ENCODE measurements around the gene STRA6.
"Not testable (repeated sequence)": the region's sequence is repeated elsewhere in the genome, so short reads cannot be mapped to it uniquely, and the experiment has no call there.

The STRA6 gene

GRCh38 chr15:74160390-74160789 lies 42.2 kb downstream of the STRA6 start:
- DNase-seq; H3K27me3 ChIP-seq (replicated peaks; ENCODE audit: control insufficient read depth, insufficient read depth, low read length, poor library complexity, severe bottlenecking); H3K4me1 ChIP-seq (ENCODE audit: control insufficient read depth, insufficient read depth, low read length, poor library complexity, severe bottlenecking); H3K36me3 ChIP-seq (ENCODE audit: control insufficient read depth, insufficient read depth, low read length); H3K9me3 ChIP-seq (ENCODE audit: control insufficient read depth, low read length); H3K27ac ChIP-seq (ENCODE audit: insufficient read depth, low read length, poor library complexity, severe bottlenecking); H3K4me3 ChIP-seq (ENCODE audit: insufficient read depth, low read depth, low read length, poor library complexity, severe bottlenecking): not testable (repeated sequence)

- H3K27ac ChIP-seq (ENCODE audit: insufficient read depth, low read length, poor library complexity, severe bottlenecking), result no peak overlapping the region
- no peaks in the 10 kb centered on the region for H3K36me3 ChIP-seq (ENCODE audit: control insufficient read depth, insufficient read depth, low read length)
- H3K4me1 ChIP-seq (ENCODE audit: control insufficient read depth, insufficient read depth, low read length, poor library complexity, severe bottlenecking), result no peaks in the 10 kb centered on the region
- H3K9me3 ChIP-seq (ENCODE audit: control insufficient read depth, low read length), result no peaks in the 10 kb centered on the region
- no peak overlapping the region for H3K4me3 ChIP-seq (ENCODE audit: insufficient read depth, low read depth, low read length, poor library complexity, severe bottlenecking)
- no peaks in the 10 kb centered on the region for H3K27me3 ChIP-seq (replicated peaks; ENCODE audit: control insufficient read depth, insufficient read depth, low read length, poor library complexity, severe bottlenecking)
- no peak for DNase-seq
Observed at GRCh38 chr15:74159773-74160172, 42.8 kb downstream of the STRA6 start.

- Histone ChIP-seq H3K27me3 (replicated peaks; ENCODE audit: control insufficient read depth, insufficient read depth, low read length, poor library complexity, severe bottlenecking) (no peaks in the 10 kb centered on the region), H3K27ac (ENCODE audit: insufficient read depth, low read length, poor library complexity, severe bottlenecking) (no peak overlapping the region), H3K9me3 (ENCODE audit: control insufficient read depth, low read length) (no peaks in the 10 kb centered on the region), H3K4me1 (ENCODE audit: control insufficient read depth, insufficient read depth, low read length, poor library complexity, severe bottlenecking) (no peaks in the 10 kb centered on the region), H3K4me3 (ENCODE audit: insufficient read depth, low read depth, low read length, poor library complexity, severe bottlenecking) (no peak overlapping the region), H3K36me3 (ENCODE audit: control insufficient read depth, insufficient read depth, low read length) (no peaks in the 10 kb centered on the region)
- no peak for DNase-seq
Observed at GRCh38 chr15:74158855-74159650, 43.5 kb downstream of the STRA6 start.

- Histone ChIP-seq H3K36me3 (ENCODE audit: control insufficient read depth, insufficient read depth, low read length) (no peaks in the 10 kb centered on the region), H3K4me1 (ENCODE audit: control insufficient read depth, insufficient read depth, low read length, poor library complexity, severe bottlenecking) (no peaks in the 10 kb centered on the region), H3K27me3 (replicated peaks; ENCODE audit: control insufficient read depth, insufficient read depth, low read length, poor library complexity, severe bottlenecking) (no peaks in the 10 kb centered on the region), H3K27ac (ENCODE audit: insufficient read depth, low read length, poor library complexity, severe bottlenecking) (no peak overlapping the region), H3K9me3 (ENCODE audit: control insufficient read depth, low read length) (no peaks in the 10 kb centered on the region), H3K4me3 (ENCODE audit: insufficient read depth, low read depth, low read length, poor library complexity, severe bottlenecking) (no peak overlapping the region)
- no peak for DNase-seq
Observed at GRCh38 chr15:74157868-74158827, 44.4 kb downstream of the STRA6 start.

- no peaks in the 10 kb centered on the region for H3K27me3 ChIP-seq (replicated peaks; ENCODE audit: control insufficient read depth, insufficient read depth, low read length, poor library complexity, severe bottlenecking)
- H3K36me3 ChIP-seq (ENCODE audit: control insufficient read depth, insufficient read depth, low read length), result no peaks in the 10 kb centered on the region
- H3K27ac ChIP-seq (ENCODE audit: insufficient read depth, low read length, poor library complexity, severe bottlenecking), result no peak overlapping the region
- no peak overlapping the region for H3K4me3 ChIP-seq (ENCODE audit: insufficient read depth, low read depth, low read length, poor library complexity, severe bottlenecking)
- no peak for DNase-seq
- no peaks in the 10 kb centered on the region for H3K4me1 ChIP-seq (ENCODE audit: control insufficient read depth, insufficient read depth, low read length, poor library complexity, severe bottlenecking)
- H3K9me3 ChIP-seq (ENCODE audit: control insufficient read depth, low read length), result no peaks in the 10 kb centered on the region
Observed at GRCh38 chr15:74156678-74157411, 45.7 kb downstream of the STRA6 start.

- no peak overlapping the region for H3K4me3 ChIP-seq (ENCODE audit: insufficient read depth, low read depth, low read length, poor library complexity, severe bottlenecking)
- no peak for DNase-seq
- H3K27me3 ChIP-seq (replicated peaks; ENCODE audit: control insufficient read depth, insufficient read depth, low read length, poor library complexity, severe bottlenecking), result peaks cover 3% of the 10 kb centered on the region
- H3K9me3 ChIP-seq (ENCODE audit: control insufficient read depth, low read length), result no peaks in the 10 kb centered on the region
- H3K27ac ChIP-seq (ENCODE audit: insufficient read depth, low read length, poor library complexity, severe bottlenecking), result no peak overlapping the region
- no peaks in the 10 kb centered on the region for H3K4me1 ChIP-seq (ENCODE audit: control insufficient read depth, insufficient read depth, low read length, poor library complexity, severe bottlenecking)
- no peaks in the 10 kb centered on the region for H3K36me3 ChIP-seq (ENCODE audit: control insufficient read depth, insufficient read depth, low read length)
Observed at GRCh38 chr15:74155766-74156417, 46.7 kb downstream of the STRA6 start.

GRCh38 chr15:74147051-74147450 lies 55.5 kb downstream of the STRA6 start:
- DNase-seq, result no peak
- H3K27me3 ChIP-seq (replicated peaks; ENCODE audit: control insufficient read depth, insufficient read depth, low read length, poor library complexity, severe bottlenecking), result peaks cover 3% of the 10 kb centered on the region
- H3K4me1 ChIP-seq (ENCODE audit: control insufficient read depth, insufficient read depth, low read length, poor library complexity, severe bottlenecking), result no peaks in the 10 kb centered on the region
- H3K27ac ChIP-seq (ENCODE audit: insufficient read depth, low read length, poor library complexity, severe bottlenecking), result no peak overlapping the region
- no peaks in the 10 kb centered on the region for H3K36me3 ChIP-seq (ENCODE audit: control insufficient read depth, insufficient read depth, low read length)
- H3K9me3 ChIP-seq (ENCODE audit: control insufficient read depth, low read length), result no peaks in the 10 kb centered on the region
- H3K4me3 ChIP-seq (ENCODE audit: insufficient read depth, low read depth, low read length, poor library complexity, severe bottlenecking), result no peak overlapping the region

GRCh38 chr15:74146277-74146800 lies 56.2 kb downstream of the STRA6 start:
- no peaks in the 10 kb centered on the region for H3K9me3 ChIP-seq (ENCODE audit: control insufficient read depth, low read length)
- H3K27me3 ChIP-seq (replicated peaks; ENCODE audit: control insufficient read depth, insufficient read depth, low read length, poor library complexity, severe bottlenecking), result peaks cover under 1% of the 10 kb centered on the region
- no peaks in the 10 kb centered on the region for H3K4me1 ChIP-seq (ENCODE audit: control insufficient read depth, insufficient read depth, low read length, poor library complexity, severe bottlenecking)
- no peaks in the 10 kb centered on the region for H3K36me3 ChIP-seq (ENCODE audit: control insufficient read depth, insufficient read depth, low read length)
- DNase-seq, result no peak
- no peak overlapping the region for H3K4me3 ChIP-seq (ENCODE audit: insufficient read depth, low read depth, low read length, poor library complexity, severe bottlenecking)
- no peak overlapping the region for H3K27ac ChIP-seq (ENCODE audit: insufficient read depth, low read length, poor library complexity, severe bottlenecking)

GRCh38 chr15:74144153-74144775 lies 58.3 kb downstream of the STRA6 start:
- Histone ChIP-seq H3K36me3 (ENCODE audit: control insufficient read depth, insufficient read depth, low read length) (no peaks in the 10 kb centered on the region), H3K4me1 (ENCODE audit: control insufficient read depth, insufficient read depth, low read length, poor library complexity, severe bottlenecking) (no peaks in the 10 kb centered on the region), H3K27me3 (replicated peaks; ENCODE audit: control insufficient read depth, insufficient read depth, low read length, poor library complexity, severe bottlenecking) (no peaks in the 10 kb centered on the region), H3K4me3 (ENCODE audit: insufficient read depth, low read depth, low read length, poor library complexity, severe bottlenecking) (no peak overlapping the region), H3K27ac (ENCODE audit: insufficient read depth, low read length, poor library complexity, severe bottlenecking) (no peak overlapping the region), H3K9me3 (ENCODE audit: control insufficient read depth, low read length) (no peaks in the 10 kb centered on the region)
- no peak for DNase-seq

Data from effector memory CD4-positive, alpha-beta T cell (primary cell).